ENCODE results near the gene COL27A1.
A peak's percentile ranks its signal among the peaks of the same experiment; 100 is the strongest.

Gene COL27A1

GRCh38 chr9:114151426-114151956, 3.8 kb upstream of the COL27A1 start:
- no peak overlapping the region for H3K4me3 ChIP-seq (ENCODE audit: low read depth, low read length)
- no peak for DNase-seq (ENCODE audit: low read depth)

GRCh38 chr9:114153761-114154599, 1.4 kb upstream of the COL27A1 start:
- no peak for DNase-seq (ENCODE audit: low read depth)
- peak overlapping the region; percentile 17 for H3K4me3 ChIP-seq (ENCODE audit: low read depth, low read length)
- peak; percentile 53 for TF ChIP-seq CTCF (conservative IDR thresholded peaks at IDR 0.05; ENCODE audit: low read depth, low read length)

More at GRCh38 chr9:114151426-114151956, 3.8 kb upstream of the COL27A1 start:
- TF ChIP-seq CTCF (conservative IDR thresholded peaks at IDR 0.05; ENCODE audit: low read depth, low read length), result no peak

- no peak overlapping the region for H3K4me3 ChIP-seq (ENCODE audit: low read depth, low read length)
- no peak for TF ChIP-seq CTCF (conservative IDR thresholded peaks at IDR 0.05; ENCODE audit: low read depth, low read length)
- DNase-seq (ENCODE audit: low read depth), result no peak
Measured at GRCh38 chr9:114154600-114155102, 686 bp upstream of the COL27A1 start.

- no peak for DNase-seq (ENCODE audit: low read depth)
- no peak for TF ChIP-seq CTCF (conservative IDR thresholded peaks at IDR 0.05; ENCODE audit: low read depth, low read length)
Measured at GRCh38 chr9:114155995-114156656, 789 bp downstream of the COL27A1 start.

GRCh38 chr9:114156657-114157421, 1.5 kb downstream of the COL27A1 start:
- DNase-seq (ENCODE audit: low read depth), result peak; percentile 78
- peak; percentile 37 for TF ChIP-seq CTCF (conservative IDR thresholded peaks at IDR 0.05; ENCODE audit: low read depth, low read length)
- H3K4me3 ChIP-seq (ENCODE audit: low read depth, low read length), result peak overlapping the region; percentile 65

More at GRCh38 chr9:114155995-114156656, 789 bp downstream of the COL27A1 start:
- peak overlapping the region; percentile 65 for H3K4me3 ChIP-seq (ENCODE audit: low read depth, low read length)

GRCh38 chr9:114157516-114158176, 2.3 kb downstream of the COL27A1 start:
- no peak overlapping the region for H3K4me3 ChIP-seq (ENCODE audit: low read depth, low read length)
- no peak for TF ChIP-seq CTCF (conservative IDR thresholded peaks at IDR 0.05; ENCODE audit: low read depth, low read length)
- peak; percentile 18 for DNase-seq (ENCODE audit: low read depth)
